Adipocyte (in vitro differentiated cells): Measurements from ENCODE around the gene LIPJ.

Experiments
- DNase-seq: peaks from one replicate; pipeline ENCODE4 v3.0.0-alpha.2; 2015; ENCODE audit warnings: low read depth
- H3K27me3 ChIP-seq: replicated peaks from 2 replicates; pipeline ENCODE4 v1.7.0; 2013; ENCODE audit warnings: mild to moderate bottlenecking, low read length, moderate library complexity; ENCODE audit not compliant: control insufficient read depth, insufficient read depth
- H3K36me3 ChIP-seq: 2 replicates; pipeline ENCODE4 v1.7.0; 2013; ENCODE audit warnings: low read length, mild to moderate bottlenecking, moderate library complexity; ENCODE audit not compliant: control insufficient read depth, insufficient read depth, severe bottlenecking
- H3K4me1 ChIP-seq: 2 replicates; pipeline ENCODE4 v1.7.0; 2013; ENCODE audit warnings: mild to moderate bottlenecking, low read length, moderate library complexity; ENCODE audit not compliant: control insufficient read depth, insufficient read depth
- H3K4me3 ChIP-seq: 2 replicates; pipeline ENCODE4 v1.7.0; 2013; ENCODE audit warnings: mild to moderate bottlenecking, low read length, moderate library complexity
- H3K9ac ChIP-seq: 2 replicates; pipeline ENCODE4 v1.7.0; 2013; ENCODE audit warnings: mild to moderate bottlenecking, low read length, moderate library complexity
- H3K9me3 ChIP-seq: 2 replicates; pipeline ENCODE4 v1.7.0; 2013; ENCODE audit warnings: mild to moderate bottlenecking, low read length, moderate library complexity; ENCODE audit not compliant: control insufficient read depth

Gene LIPJ

DNA sequence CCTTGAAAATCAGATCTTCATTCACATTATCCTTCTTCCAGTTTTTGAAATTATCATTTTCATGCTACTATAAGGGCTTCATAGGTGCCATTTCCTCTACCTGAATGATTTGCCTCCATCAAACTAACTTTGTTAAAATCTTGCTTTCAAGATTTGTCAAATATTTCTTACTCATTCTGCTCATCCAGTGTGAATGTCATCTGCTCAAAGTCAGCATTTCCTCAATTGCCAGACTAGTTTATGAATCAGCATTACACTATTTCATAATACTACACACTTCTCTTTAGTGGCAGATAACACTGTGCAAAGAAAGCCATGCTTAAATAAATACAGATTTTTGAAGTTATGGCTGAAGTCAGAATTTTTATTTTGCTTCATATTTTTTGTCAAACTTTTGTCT lies 56.4 kb downstream of the LIPJ start:
- Histone ChIP-seq H3K27me3 (no peaks in the 10 kb centered on the region), H3K4me3 (no peak overlapping the region), H3K36me3 (no peaks in the 10 kb centered on the region), H3K9me3 (peaks cover 8% of the 10 kb centered on the region), H3K4me1 (peaks cover 8% of the 10 kb centered on the region), H3K9ac (no peak overlapping the region)
- peak; percentile 62 for DNase-seq

- DNase-seq, result no peak
- H3K9me3 ChIP-seq, result no peaks in the 10 kb centered on the region
- H3K9ac ChIP-seq, result no peak overlapping the region
- H3K36me3 ChIP-seq, result no peaks in the 10 kb centered on the region
- no peak overlapping the region for H3K4me3 ChIP-seq
- peaks cover 14% of the 10 kb centered on the region for H3K4me1 ChIP-seq
- H3K27me3 ChIP-seq, result no peaks in the 10 kb centered on the region
These were observed 60.6 kb downstream of the LIPJ start for GRCh38 chr10:88647061-88647615.

GRCh38 chr10:88651101-88651551 lies 64.6 kb downstream of the LIPJ start:
- peaks cover 14% of the 10 kb centered on the region for H3K4me1 ChIP-seq
- peak; percentile 89 for DNase-seq
- H3K4me3 ChIP-seq, result peak overlapping the region; percentile 14
- peak overlapping the region; percentile 61 for H3K9ac ChIP-seq
- H3K9me3 ChIP-seq, result no peaks in the 10 kb centered on the region
- H3K36me3 ChIP-seq, result no peaks in the 10 kb centered on the region
- H3K27me3 ChIP-seq, result no peaks in the 10 kb centered on the region

DNA sequence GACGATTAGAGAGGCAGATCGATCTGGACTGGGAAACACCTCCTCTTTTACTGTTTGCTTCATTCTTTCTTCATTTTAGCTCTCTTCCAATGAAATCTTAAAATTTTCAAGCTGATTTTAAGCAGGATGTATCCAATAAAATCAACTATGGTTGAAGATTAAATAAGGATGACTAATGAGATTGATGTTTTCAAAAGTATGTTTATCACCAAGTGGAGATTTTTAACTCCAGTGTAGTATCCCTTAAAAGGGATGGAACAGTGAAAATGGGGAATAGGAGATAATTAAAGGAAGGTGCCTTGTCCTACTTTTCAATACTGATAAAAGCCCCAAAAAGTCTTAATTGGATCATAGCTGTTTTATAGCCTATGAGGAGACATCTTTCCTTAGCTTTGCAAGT lies 66.1 kb downstream of the LIPJ start:
- no peaks in the 10 kb centered on the region for H3K36me3 ChIP-seq
- H3K27me3 ChIP-seq, result no peaks in the 10 kb centered on the region
- H3K4me3 ChIP-seq, result no peak overlapping the region
- peaks cover 14% of the 10 kb centered on the region for H3K4me1 ChIP-seq
- no peak overlapping the region for H3K9ac ChIP-seq
- no peaks in the 10 kb centered on the region for H3K9me3 ChIP-seq
- DNase-seq, result no peak
